Bronchial epithelial cell (primary cell): Measurements from ENCODE around the gene ABTB2. TPM values are rescaled to one million over a fixed set of nuclear protein-coding genes. Genes with fewer than 3 reads are reported as not detected.

Experiments
- DNase-seq: peaks from one replicate; pipeline ENCODE4 v3.0.0-alpha.2; 2010; ENCODE audit warnings: low read depth
- FAIRE-seq: peaks from 2 replicates; lab custom pipeline; 2011; peaks lifted over from hg19 to GRCh38; lab: Jason Lieb, UNC
- H3K27me3 ChIP-seq: 2 replicates; pipeline ENCODE4 v1.5.1; 2011; ENCODE audit warnings: low read length; ENCODE audit not compliant: control insufficient read depth, insufficient read depth
- H3K36me3 ChIP-seq: 2 replicates; pipeline ENCODE4 v1.5.1; 2011; ENCODE audit warnings: low read length; ENCODE audit not compliant: control insufficient read depth, insufficient read depth
- H3K4me3 ChIP-seq: 2 replicates; pipeline ENCODE4 v1.5.1; 2011; ENCODE audit warnings: mild to moderate bottlenecking, low read depth, low read length, control low read depth
- CTCF ChIP-seq: IDR thresholded peaks from 2 replicates; pipeline ENCODE4 v1.5.1; 2011; ENCODE audit warnings: mild to moderate bottlenecking, moderate library complexity, low read length, control low read depth, inconsistent platforms; ENCODE audit not compliant: insufficient read depth, severe bottlenecking
- total RNA-seq: library from RNA; depleted of rRNA; stranded (reverse); fragments of >200 nt; gene quantifications from 2 replicates; pipeline ENCODE4 v1.2.1, GENCODE V29; 2014

Gene ABTB2
- total RNA-seq, 1 donor from 2014 or later: 0.53 TPM

- no peak for FAIRE-seq
- no peak for TF ChIP-seq CTCF
These were observed 181.0 kb downstream of the ABTB2 start for GRCh38 chr11:34176751-34177209.

GRCh38 chr11:34175284-34176019 lies 182.4 kb downstream of the ABTB2 start:
- DNase-seq (no peak), FAIRE-seq (no peak)
- TF ChIP-seq CTCF: no peak
- Histone ChIP-seq H3K4me3 (no peak overlapping the region), H3K36me3 (no peaks in the 10 kb centered on the region), H3K27me3 (no peaks in the 10 kb centered on the region)

More at GRCh38 chr11:34176751-34177209, 181.0 kb downstream of the ABTB2 start:
- Histone ChIP-seq H3K27me3 (no peaks in the 10 kb centered on the region), H3K4me3 (no peak overlapping the region), H3K36me3 (no peaks in the 10 kb centered on the region)
- no peak for DNase-seq

DNA sequence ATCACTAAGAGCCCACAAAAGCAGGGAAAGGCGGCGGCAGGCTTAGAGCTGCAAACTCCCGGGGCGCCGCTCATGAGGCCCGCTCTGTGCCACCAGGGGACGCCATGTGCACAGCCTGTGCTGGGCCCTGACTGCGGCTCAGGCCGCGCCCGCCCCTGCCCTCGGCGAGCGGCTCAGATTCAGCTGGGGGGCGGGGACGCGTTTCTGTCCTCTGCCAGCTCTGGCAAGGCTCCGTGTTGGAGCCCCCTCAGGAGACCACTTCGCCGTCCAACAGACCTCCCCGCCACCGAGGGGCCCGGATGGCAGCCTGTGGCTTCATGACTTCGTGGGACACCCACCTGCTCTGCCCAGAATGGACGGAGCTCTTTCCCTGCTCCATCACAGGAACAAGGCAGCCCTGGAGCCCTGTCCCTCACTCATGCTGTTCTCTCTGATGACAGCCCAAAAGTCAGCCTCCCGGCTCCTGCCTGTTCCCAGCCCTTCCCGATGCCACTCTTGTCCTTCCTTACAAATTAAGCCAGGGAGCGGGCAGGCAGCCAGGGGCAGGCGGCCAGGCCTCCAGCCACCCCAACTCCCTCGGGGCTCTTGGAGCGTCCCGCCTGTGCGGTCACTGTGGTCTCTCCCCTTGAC lies 183.3 kb downstream of the ABTB2 start:
- Histone ChIP-seq H3K36me3 (no peaks in the 10 kb centered on the region), H3K27me3 (no peaks in the 10 kb centered on the region), H3K4me3 (no peak overlapping the region)
- peak; percentile 100 for TF ChIP-seq CTCF
- no peak for FAIRE-seq
- peak; percentile 44 for DNase-seq

DNA sequence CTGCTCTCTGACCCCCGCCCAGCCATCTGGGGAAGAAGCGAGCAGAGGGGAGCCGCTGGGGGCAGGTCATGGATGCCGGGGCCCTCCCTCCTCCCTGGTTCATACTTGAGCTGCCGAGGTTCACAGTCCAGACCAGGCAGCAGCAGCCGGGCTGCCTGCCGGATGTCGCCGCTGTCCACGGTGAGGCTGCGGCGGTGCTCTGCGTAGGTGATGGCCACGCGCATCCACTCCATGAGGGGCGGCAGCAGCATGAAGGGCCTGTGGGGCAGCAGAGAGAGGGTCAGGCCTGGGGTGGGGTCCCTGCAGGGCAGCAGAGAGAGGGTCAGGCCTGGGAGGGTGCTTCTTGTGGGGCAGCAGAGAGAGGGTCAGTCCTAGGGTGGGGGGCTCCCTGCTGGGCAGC lies 184.8 kb downstream of the ABTB2 start:
- no peak for FAIRE-seq
- TF ChIP-seq CTCF: no peak
- DNase-seq: no peak
- no peaks in the 10 kb centered on the region for H3K36me3 ChIP-seq
- no peaks in the 10 kb centered on the region for H3K27me3 ChIP-seq
- no peak overlapping the region for H3K4me3 ChIP-seq

- TF ChIP-seq CTCF: no peak
- Histone ChIP-seq H3K36me3 (no peaks in the 10 kb centered on the region), H3K4me3 (no peak overlapping the region), H3K27me3 (no peaks in the 10 kb centered on the region)
- DNase-seq: no peak
- no peak for FAIRE-seq
These were observed 188.1 kb downstream of the ABTB2 start for GRCh38 chr11:34169686-34170085.
